ENCODE data around the gene LECT2.

DNA sequence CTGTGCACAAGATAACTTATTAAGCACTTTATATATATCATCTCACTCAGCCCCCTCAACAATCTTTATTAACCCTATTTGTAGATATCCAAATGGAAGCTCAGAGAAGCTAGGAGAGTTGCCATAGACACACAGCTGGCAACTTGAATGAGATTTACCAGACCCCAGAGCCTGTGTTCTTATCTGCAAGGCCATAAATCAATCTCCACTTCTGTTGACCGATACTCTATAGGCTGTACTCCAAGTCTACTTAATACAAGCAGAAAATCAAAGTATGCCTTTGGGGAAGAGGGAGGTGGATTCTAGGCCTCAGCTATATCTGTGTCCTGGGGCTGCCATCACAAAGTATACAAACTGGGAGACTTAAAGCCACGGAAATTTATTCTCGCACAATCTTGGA, 53.1 kb downstream of the LECT2 start:
- TF ChIP-seq, protein P1, sequence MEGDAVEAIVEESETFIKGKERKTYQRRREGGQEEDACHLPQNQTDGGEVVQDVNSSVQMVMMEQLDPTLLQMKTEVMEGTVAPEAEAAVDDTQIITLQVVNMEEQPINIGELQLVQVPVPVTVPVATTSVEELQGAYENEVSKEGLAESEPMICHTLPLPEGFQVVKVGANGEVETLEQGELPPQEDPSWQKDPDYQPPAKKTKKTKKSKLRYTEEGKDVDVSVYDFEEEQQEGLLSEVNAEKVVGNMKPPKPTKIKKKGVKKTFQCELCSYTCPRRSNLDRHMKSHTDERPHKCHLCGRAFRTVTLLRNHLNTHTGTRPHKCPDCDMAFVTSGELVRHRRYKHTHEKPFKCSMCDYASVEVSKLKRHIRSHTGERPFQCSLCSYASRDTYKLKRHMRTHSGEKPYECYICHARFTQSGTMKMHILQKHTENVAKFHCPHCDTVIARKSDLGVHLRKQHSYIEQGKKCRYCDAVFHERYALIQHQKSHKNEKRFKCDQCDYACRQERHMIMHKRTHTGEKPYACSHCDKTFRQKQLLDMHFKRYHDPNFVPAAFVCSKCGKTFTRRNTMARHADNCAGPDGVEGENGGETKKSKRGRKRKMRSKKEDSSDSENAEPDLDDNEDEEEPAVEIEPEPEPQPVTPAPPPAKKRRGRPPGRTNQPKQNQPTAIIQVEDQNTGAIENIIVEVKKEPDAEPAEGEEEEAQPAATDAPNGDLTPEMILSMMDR (IDR thresholded peaks at IDR 0.05): no peak
- no peak for TF ChIP-seq EZH2 (IDR thresholded peaks at IDR 0.05)

Data from neural progenitor cell (in vitro differentiated cells).